Activated T-cell treated with anti-CD3 and anti-CD28 coated beads, Interleukin-2, amount 50 U/mL, for 72 hours (primary cell): Measurements from ENCODE around the gene MSH5. TPM values are rescaled to one million over a fixed set of nuclear protein-coding genes. Genes with fewer than 3 reads are reported as not detected.
A peak's percentile ranks its signal among the peaks of the same experiment; 100 is the strongest.

Experiments used
- ATAC-seq, 2 donors: fragments of 150-1000 bp; cut with Tn5 transposase; replicated peaks in 1 of 2; 2 replicates each; pipeline ENCODE4 v1.10.0; 2021; ENCODE audit warnings: moderate library complexity in 2 of 2, mild to moderate bottlenecking in 1 of 2
- DNase-seq, 2 donors: peaks; one replicate each; pipeline ENCODE4 v3.0.0; 2021 to 2022; ENCODE audit warnings: mixed read lengths in 1 of 2
- H3K27ac Mint-ChIP-seq: one replicate; pipeline ENCODE4 v1.8.0; 2022; ENCODE audit warnings: mild to moderate bottlenecking, moderate library complexity, mixed read lengths
- H3K27me3 Mint-ChIP-seq: one replicate; pipeline ENCODE4 v1.8.0; 2022; ENCODE audit warnings: low read depth, mixed read lengths
- H3K36me3 Mint-ChIP-seq, 2 donors: one replicate each; pipeline ENCODE4 v1.8.0; 2022; ENCODE audit warnings: mixed read lengths in 2 of 2, mild to moderate bottlenecking in 1 of 2; ENCODE audit not compliant: insufficient read depth in 2 of 2
- H3K4me1 Mint-ChIP-seq: one replicate; pipeline ENCODE4 v1.8.0; 2022; ENCODE audit warnings: low read depth, mixed read lengths
- H3K4me3 Mint-ChIP-seq, 2 donors: one replicate each; pipeline ENCODE4 v1.8.0; 2022; ENCODE audit warnings: mild to moderate bottlenecking in 2 of 2, mixed read lengths in 2 of 2, moderate library complexity in 2 of 2
- H3K9me3 Mint-ChIP-seq, 2 donors: one replicate each; pipeline ENCODE4 v1.8.0; 2022; ENCODE audit warnings: mixed read lengths in 2 of 2
- total RNA-seq, 2 donors: library from RNA; stranded (reverse); gene quantifications; one replicate each; pipeline ENCODE4 v1.2.3, GENCODE V29; 2022

Gene MSH5
- total RNA-seq, 2 donors from 2014 or later: 84.9 to 98.4 TPM

DNA sequence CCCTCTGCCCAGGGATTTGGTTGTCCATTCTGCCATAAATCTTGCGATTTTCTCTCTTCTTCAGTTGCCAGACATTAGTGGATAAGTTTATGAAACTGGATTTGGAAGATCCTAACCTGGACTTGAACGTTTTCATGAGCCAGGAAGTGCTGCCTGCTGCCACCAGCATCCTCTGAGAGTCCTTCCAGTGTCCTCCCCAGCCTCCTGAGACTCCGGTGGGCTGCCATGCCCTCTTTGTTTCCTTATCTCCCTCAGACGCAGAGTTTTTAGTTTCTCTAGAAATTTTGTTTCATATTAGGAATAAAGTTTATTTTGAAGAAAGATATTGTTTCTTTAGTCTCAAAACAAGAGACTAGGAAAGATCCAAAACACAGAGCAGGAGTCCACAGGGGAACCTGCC, 22.6 kb downstream of the MSH5 start, which contains the start of gene SAPCD1:
Gene SAPCD1 (plus strand): TSS at position 301 of the 400 bp plus-strand sequence. CDS start 399 bp downstream, outside the sequence.
- Mint-ChIP-seq H3K4me1 (peaks cover 5% of the 10 kb centered on the region), H3K9me3 (no peaks in the 10 kb centered on the region), H3K27me3 (no peaks in the 10 kb centered on the region), H3K27ac (no peak within 1 kb of the TSS), H3K4me3 (no peak within 1 kb of the TSS), H3K36me3 (peaks cover 8 to 34% of the 10 kb centered on the region in 2 donors)
- DNase-seq (no peak), ATAC-seq (no peak)

DNA sequence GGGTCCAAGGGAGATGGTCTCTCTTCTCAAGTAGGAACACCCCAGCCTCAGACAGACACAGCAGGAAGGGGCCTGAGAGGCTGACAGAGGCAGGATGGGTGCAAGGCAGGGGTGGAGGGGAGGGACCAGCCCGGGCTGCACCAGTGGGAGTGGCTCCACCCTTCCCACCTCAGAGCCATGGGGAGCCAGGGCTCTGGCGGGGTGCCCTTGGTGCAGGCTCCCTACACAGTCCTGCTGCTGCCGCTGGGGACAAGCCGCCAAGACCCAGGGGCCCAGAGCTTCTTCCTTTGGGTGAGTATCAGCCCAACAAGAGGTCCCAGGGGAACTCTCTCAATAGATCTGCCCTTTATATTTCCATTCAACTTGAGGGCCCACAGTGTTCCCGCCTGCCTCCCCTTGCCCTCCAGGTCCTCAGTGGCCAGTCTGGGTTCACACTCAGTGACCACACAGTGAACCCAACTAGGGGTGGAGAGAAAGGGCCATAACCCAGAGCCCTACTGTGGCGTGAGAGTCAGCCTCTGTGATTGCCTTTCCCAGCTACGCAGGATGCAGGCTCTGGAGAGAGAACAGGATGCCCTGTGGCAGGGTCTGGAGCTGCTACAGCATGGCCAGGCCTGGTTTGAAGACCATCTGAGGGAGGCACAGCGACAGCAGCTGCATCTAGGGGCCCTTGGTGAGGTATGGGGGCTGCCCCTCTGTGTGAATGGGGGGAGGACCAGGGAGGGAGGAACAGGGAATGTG, 23.2 kb downstream of the MSH5 start:
- H3K9me3 Mint-ChIP-seq: no peaks in the 10 kb centered on the region
- no peak overlapping the region for H3K4me3 Mint-ChIP-seq
- no peak for ATAC-seq
- H3K36me3 Mint-ChIP-seq: peaks cover 7 to 33% of the 10 kb centered on the region in 2 donors
- no peak overlapping the region for H3K27ac Mint-ChIP-seq
- no peak for DNase-seq
- peaks cover 5% of the 10 kb centered on the region for H3K4me1 Mint-ChIP-seq
- H3K27me3 Mint-ChIP-seq: no peaks in the 10 kb centered on the region

DNA sequence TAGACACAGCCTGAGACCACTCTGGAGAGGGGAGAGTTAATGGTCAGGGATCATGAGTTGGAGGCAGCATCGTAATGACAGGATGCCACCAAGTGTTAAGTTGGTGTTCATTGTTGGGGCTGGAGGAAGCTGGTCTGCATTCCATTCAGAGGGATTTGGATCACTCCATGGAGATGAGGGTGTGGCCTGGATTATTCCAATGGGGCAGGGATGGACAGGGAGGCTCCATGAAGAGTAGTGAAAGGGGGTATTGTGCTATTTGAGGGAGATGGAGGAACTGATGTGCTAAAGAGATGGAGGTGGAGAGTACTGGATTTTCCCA, 23.8 kb downstream of the MSH5 start:
- H3K9me3 Mint-ChIP-seq: no peaks in the 10 kb centered on the region
- DNase-seq (no peak), ATAC-seq (no peak)
- no peak overlapping the region for H3K27ac Mint-ChIP-seq
- no peaks in the 10 kb centered on the region for H3K27me3 Mint-ChIP-seq
- H3K4me1 Mint-ChIP-seq: peaks cover 5% of the 10 kb centered on the region
- peaks cover 6 to 28% of the 10 kb centered on the region in 2 donors for H3K36me3 Mint-ChIP-seq
- no peak overlapping the region for H3K4me3 Mint-ChIP-seq

DNA sequence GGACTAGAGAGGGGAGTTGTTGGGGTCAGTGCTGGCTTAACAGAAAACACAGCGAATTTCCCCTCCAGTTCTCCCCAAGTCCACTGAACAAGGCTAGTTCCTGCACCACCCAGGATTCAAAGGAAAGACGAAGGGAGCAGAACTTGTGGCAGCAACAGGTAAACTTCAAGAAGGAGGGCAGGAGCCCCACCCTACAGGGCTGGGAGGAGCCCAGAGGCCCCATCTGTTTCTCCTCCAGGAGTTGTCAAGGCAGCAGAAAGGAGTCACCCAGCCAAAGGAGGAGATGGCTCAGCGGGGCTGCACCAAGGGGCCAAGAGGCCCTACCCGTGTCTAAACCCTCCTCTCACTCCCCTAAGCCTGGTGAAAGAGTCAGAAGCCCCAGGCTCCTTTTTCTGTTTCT, 24.4 kb downstream of the MSH5 start:
- ATAC-seq (no peak), DNase-seq (no peak)
- H3K9me3 Mint-ChIP-seq: no peaks in the 10 kb centered on the region
- H3K4me1 Mint-ChIP-seq: peaks cover 5% of the 10 kb centered on the region
- H3K27ac Mint-ChIP-seq: no peak overlapping the region
- H3K36me3 Mint-ChIP-seq: peaks cover 6 to 25% of the 10 kb centered on the region in 2 donors
- no peaks in the 10 kb centered on the region for H3K27me3 Mint-ChIP-seq
- H3K4me3 Mint-ChIP-seq: no peak overlapping the region

DNA sequence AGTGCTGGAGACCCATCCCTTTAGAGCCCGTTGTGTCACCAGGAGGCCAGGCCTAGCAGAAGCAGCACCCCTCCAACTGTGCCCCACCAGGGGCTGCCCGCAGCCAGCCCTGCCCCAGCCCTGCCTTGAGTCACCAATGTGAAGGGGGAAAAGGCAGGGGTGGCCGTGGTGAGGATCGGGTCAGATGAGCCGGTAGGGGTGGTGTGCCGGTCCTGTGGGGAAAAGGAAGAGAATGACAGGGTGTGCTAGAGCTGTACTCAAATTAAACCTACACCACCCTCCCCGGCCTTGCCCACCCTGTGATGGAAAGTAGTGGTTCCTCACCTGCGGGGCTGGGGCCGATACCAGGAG, 25.7 kb downstream of the MSH5 start:
- H3K4me1 Mint-ChIP-seq: peaks cover 13% of the 10 kb centered on the region
- H3K27ac Mint-ChIP-seq: no peak overlapping the region
- peaks cover 3 to 21% of the 10 kb centered on the region in 2 donors for H3K36me3 Mint-ChIP-seq
- H3K9me3 Mint-ChIP-seq: no peaks in the 10 kb centered on the region
- no peaks in the 10 kb centered on the region for H3K27me3 Mint-ChIP-seq
- ATAC-seq: no peak
- H3K4me3 Mint-ChIP-seq: no peak overlapping the region
- DNase-seq: no peak

DNA sequence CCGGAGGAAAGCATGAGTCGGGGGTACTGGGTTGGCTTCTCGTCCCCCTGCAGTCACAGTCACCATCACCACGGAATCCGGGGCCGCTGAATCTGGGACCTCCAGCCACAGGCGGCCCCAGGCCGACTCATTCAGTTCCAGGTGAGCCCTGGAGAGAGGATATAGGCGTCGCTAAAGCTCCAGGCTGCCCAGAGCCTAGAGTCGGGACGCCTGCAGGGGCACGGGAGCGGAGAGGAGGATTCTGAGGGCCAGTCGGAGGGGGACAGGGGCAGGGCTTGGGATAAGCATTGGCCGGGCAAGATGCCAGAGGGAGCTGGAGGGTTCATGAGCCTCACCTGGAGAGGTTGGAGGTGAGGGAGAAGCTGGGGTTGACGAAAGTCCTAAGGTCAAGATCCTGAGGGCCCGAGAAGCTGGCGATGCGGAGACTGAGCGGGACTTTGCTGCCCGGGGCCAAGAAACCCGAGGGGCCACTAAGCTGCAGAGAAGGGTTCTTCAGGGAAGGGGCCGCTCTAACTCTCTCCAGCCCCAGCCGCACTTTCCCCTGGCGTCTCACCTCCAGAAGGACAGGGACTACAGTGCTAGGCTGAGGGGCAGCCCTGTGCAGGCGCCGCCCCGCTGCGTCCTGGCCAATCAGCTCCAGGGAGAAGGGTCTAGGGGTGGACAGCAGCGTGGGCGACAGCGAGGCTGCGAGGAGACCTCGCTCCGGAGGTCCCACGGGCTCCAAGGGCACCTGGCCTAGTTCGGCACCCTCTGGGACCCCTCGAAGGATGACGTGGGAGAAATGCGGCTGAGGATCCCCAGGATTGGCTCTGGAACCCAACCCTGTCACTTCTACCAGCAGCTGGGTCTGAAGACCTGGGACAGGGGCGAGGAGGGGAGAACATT, 26.3 kb downstream of the MSH5 start:
- Mint-ChIP-seq H3K36me3 (peaks cover 0 to 15% of the 10 kb centered on the region in 2 donors), H3K27ac (no peak overlapping the region), H3K4me1 (peaks cover 14% of the 10 kb centered on the region), H3K4me3 (no peak overlapping the region), H3K27me3 (no peaks in the 10 kb centered on the region), H3K9me3 (no peaks in the 10 kb centered on the region)
- ATAC-seq (no peak), DNase-seq (no peak)

DNA sequence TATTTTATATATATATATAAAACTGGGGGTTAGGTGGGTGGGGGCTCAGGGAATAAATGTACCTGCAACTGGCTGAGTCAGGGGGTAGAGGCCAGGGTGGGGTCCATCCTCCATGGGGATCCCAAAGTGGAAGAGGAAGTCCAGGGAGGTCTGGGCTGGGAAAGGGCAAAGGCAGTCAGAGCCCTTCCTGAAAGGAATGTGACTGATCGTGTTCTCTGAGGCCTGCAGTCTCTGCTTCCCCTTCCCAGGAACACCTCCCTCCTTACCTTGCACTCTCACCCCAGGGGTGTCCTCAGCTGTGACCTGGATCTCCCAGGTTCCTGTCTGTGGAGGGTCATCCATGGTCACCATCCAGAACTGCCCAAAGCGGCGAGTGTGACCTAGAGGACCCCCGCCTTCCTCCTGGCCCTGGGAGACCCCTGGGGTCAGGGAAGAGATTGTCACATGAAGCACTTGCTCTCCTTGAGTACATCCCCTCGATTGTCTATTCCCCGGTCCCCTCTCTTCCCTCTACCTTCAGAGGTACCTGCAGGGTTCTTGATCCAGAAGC, 27.4 kb downstream of the MSH5 start:
- Mint-ChIP-seq H3K27me3 (no peaks in the 10 kb centered on the region), H3K27ac (no peak overlapping the region), H3K9me3 (no peaks in the 10 kb centered on the region), H3K4me3 (no peak overlapping the region), H3K36me3 (peaks cover 0 to 10% of the 10 kb centered on the region in 2 donors), H3K4me1 (peaks cover 23% of the 10 kb centered on the region)
- DNase-seq: no peak
- ATAC-seq: no peak

DNA sequence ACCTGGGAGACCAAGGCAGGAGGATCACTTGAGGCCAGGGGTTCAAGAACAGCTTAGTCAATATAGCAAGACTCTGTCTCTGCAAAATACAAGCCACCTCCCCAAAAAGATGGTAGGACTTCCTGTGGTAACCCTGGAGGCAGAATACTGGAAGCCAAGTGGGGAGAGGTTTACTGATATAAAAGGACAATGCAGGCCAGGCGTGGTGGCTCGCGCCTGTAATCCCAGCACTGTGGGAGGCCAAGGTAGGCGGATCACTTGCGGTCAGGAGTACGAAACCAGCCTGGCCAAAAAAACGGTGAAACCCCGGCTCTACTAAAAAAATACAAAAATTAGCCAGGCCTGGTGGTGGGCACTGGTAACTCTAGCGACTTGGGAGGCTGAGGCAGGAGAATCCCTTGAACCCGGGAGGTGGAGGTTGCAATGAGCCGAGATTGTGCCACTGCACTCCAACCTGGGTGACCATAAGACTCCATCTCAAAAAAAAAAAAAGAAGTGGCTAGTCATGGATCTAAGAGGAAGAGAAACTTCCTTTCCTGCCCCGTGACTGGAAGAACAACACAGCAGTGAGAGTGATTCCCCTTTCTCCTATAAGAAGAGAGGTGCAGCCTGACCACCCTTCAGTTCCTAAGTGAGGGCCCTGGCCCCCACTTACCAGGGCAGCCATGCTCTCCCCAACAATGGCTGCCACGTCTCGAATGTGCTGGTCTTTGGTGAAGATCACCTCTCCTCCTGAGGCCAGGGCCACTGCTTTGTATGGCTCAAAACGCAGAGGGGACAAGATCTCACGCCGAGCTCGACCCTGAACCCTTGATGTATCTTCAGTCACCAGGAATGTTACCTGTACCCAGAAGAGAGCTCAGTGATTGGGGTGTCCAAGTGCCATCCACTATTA, 28.8 kb downstream of the MSH5 start:
- Mint-ChIP-seq H3K27ac (no peak overlapping the region), H3K4me1 (peaks cover 36% of the 10 kb centered on the region), H3K9me3 (no peaks in the 10 kb centered on the region), H3K27me3 (no peaks in the 10 kb centered on the region), H3K4me3 (no peak overlapping the region), H3K36me3 (peaks cover 0 to 4% of the 10 kb centered on the region in 2 donors)
- DNase-seq (no peak), ATAC-seq (no peak)

DNA sequence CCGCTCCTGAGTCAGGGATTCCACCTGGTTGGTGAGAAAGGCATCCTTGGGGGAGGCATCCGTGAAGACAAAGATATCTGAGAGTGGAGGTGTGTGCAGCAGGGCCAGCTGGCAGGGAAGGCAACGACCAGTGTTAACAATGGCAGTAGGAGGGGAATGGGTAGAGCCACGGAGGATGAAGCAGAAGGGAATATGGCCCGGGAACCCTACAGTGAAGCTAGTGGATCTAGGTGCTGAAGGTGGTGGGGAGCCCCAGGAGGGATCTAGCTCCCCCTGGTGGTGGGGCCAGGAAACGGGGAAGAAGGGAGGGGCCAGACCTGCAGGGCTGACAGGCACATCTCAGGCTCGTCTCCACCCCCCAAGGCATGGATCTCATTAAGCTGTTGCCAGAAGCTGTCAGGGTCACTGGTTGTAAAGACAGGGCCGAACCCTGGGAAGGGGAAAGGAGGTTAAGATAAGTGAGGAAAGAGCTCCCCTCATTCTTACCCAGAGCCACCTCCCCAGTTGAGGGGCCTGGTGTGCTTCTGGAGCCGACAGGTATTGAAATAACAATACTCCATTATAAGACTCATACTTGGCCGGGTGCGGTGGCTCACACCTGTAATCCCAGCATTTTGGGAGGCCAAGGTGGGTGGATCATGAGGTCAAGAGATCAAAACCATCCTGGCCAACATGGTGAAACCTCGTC, 30.0 kb downstream of the MSH5 start:
- Mint-ChIP-seq H3K4me1 (peaks cover 42% of the 10 kb centered on the region), H3K4me3 (no peak overlapping the region), H3K9me3 (no peaks in the 10 kb centered on the region), H3K36me3 (peaks cover 0 to 2% of the 10 kb centered on the region in 2 donors), H3K27ac (no peak overlapping the region), H3K27me3 (no peaks in the 10 kb centered on the region)
- peak; percentile 84 to 85 for ATAC-seq
- peak; percentile 85 to 90 for DNase-seq

DNA sequence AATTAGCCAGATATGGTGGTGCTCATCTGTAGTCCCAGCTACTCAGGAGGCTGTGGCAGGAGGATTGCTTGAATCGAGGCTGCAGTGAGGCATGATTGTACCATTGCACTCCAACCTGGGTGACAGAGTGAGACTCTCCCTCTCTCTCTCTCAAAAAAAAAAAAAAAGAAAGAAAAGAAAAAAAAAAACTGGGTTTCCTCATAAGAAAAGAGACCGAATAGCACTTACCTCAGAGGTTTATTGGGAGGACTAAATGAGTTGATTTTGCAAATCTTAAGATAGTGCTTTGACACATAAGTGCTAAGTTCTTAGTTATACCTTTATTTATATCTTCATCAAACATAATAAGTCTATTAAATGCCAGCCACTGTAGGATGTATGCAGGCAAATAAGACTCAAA, 31.1 kb downstream of the MSH5 start:
- no peaks in the 10 kb centered on the region for H3K27me3 Mint-ChIP-seq
- no peak overlapping the region for H3K27ac Mint-ChIP-seq
- no peak overlapping the region for H3K4me3 Mint-ChIP-seq
- H3K4me1 Mint-ChIP-seq: peaks cover 42% of the 10 kb centered on the region
- H3K36me3 Mint-ChIP-seq: no peaks in the 10 kb centered on the region
- ATAC-seq (no peak), DNase-seq (no peak)
- H3K9me3 Mint-ChIP-seq: no peaks in the 10 kb centered on the region

DNA sequence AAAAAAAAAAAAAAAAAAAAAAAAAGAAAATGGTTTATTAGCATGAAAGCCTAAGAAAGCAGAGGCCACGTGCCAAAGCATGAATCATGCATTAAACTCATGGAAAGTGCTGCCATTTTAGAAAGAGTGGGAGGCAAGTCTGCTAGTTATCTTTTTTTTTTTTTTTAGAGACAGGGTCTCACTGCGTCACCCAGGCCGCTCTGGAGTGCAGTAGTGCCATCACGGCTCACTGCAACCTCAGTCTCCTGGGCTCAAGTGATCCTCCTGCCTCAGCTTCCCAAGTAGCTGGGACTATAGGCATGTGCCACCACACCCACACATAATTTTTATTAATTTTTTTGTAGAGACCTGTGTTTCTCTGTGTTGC, 32.2 kb downstream of the MSH5 start:
- no peaks in the 10 kb centered on the region for H3K36me3 Mint-ChIP-seq
- no peaks in the 10 kb centered on the region for H3K27me3 Mint-ChIP-seq
- ATAC-seq (no peak), DNase-seq (no peak)
- no peak overlapping the region for H3K27ac Mint-ChIP-seq
- H3K4me1 Mint-ChIP-seq: peaks cover 51% of the 10 kb centered on the region
- no peaks in the 10 kb centered on the region for H3K9me3 Mint-ChIP-seq
- H3K4me3 Mint-ChIP-seq: no peak overlapping the region

DNA sequence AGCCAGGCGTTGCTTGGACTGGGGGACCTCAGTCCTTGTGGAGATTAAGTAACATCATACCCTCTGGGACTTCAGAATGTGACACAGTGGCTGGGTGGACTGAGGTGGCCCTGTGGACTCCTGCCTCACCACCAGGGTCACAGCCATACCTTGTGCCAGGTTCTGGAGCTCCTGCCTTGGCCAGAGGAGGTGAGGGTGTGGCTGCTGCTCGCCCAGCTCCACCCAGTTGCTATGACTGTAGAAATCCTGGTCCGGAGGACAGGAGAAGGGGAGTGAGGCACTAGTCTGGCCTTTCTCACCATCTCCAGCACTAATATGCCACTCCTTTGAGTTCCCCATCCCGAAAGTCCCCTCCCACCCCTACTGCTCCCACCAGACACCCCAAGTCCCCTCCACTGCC, 35.4 kb downstream of the MSH5 start:
- no peaks in the 10 kb centered on the region for H3K27me3 Mint-ChIP-seq
- no peak for ATAC-seq
- no peaks in the 10 kb centered on the region for H3K36me3 Mint-ChIP-seq
- H3K4me3 Mint-ChIP-seq: no peak overlapping the region
- DNase-seq: no peak
- no peaks in the 10 kb centered on the region for H3K9me3 Mint-ChIP-seq
- peaks cover 53% of the 10 kb centered on the region for H3K4me1 Mint-ChIP-seq
- no peak overlapping the region for H3K27ac Mint-ChIP-seq
